Heart right ventricle (tissue), 16 donors: ENCODE data around the gene ARHGEF4. TPM values are rescaled to one million over a fixed set of nuclear protein-coding genes. Genes with fewer than 3 reads are reported as not detected.

Experiments used
- ATAC-seq, 8 donors: fragments of 200-7000 bp; cut with Tn5 transposase; one replicate each; pipeline ENCODE4 v1.9.1; 2020; ENCODE audit warnings: mild to moderate bottlenecking in 8 of 8, moderate library complexity in 8 of 8, moderate number of reproducible peaks in 1 of 8
- DNase-seq, 2 donors: peaks; one replicate each; pipeline ENCODE4 v3.0.0-alpha.2; 2020
- H3K27ac ChIP-seq, 10 donors: fragments of 200-600 bp; sonication (generic) in 2 of 10; one replicate each; pipeline versions ENCODE4 v1.5.0 to v1.8.0; 2020 to 2022; ENCODE audit warnings: mild to moderate bottlenecking in 3 of 10
- H3K27me3 ChIP-seq, 7 donors: fragments of 200-600 bp; one replicate each; pipeline ENCODE4 v1.8.0; 2021 to 2022; ENCODE audit warnings: mild to moderate bottlenecking in 2 of 7
- H3K36me3 ChIP-seq, 9 donors: fragments of 200-600 bp; sonication (generic) in 1 of 9; one replicate each; pipeline versions ENCODE4 v1.5.0 to v1.8.0; 2020 to 2022; ENCODE audit warnings: mild to moderate bottlenecking in 2 of 9
- H3K4me1 ChIP-seq, 9 donors: fragments of 200-600 bp; sonication (generic) in 1 of 9; one replicate each; pipeline versions ENCODE4 v1.5.0 to v1.8.0; 2020 to 2022; ENCODE audit warnings: mild to moderate bottlenecking in 4 of 9
- H3K4me3 ChIP-seq, 10 donors: fragments of 200-600 bp; sonication (generic) in 2 of 10; one replicate each; pipeline versions ENCODE4 v1.5.0 to v1.8.0; 2020 to 2022; ENCODE audit warnings: mild to moderate bottlenecking in 7 of 10, moderate library complexity in 2 of 10
- H3K9me3 ChIP-seq, 11 donors: fragments of 200-600 bp in 10 of 11; sonication (generic) in 2 of 11; one replicate each; pipeline versions ENCODE4 v1.5.0 to v1.8.0; 2013 to 2022; ENCODE audit warnings: mild to moderate bottlenecking in 2 of 11, control low read depth in 1 of 11, moderate library complexity in 1 of 11
- CTCF ChIP-seq, 9 donors: fragments of 200-600 bp; sonication (generic) in 2 of 9; IDR thresholded peaks; one replicate each; pipeline versions ENCODE4 v1.5.0 to v1.8.0; 2021 to 2022; ENCODE audit warnings: antibody characterized with exemption in 9 of 9, mild to moderate bottlenecking in 5 of 9, moderate library complexity in 1 of 9
- WGBS, 2 donors: extraction: QIAGEN DNeasy Blood & Tissue Kit; methylation state at CpG; one replicate each; pipeline ENCODE4 v1.1.7; 2013; ENCODE audit warnings: inconsistent platforms in 1 of 2; 5-methylcytosine and 5-hydroxymethylcytosine counted together
- intact Hi-C, 10 donors: fragments of 100-400 bp; cut with DNase I; formaldehyde crosslinking; loops; one replicate each; pipeline versions ENCODE4 v1.11.1 to v1.14.2; 2022
- polyA plus RNA-seq, 2 donors: library from polyadenylated mRNA; stranded (reverse); fragments of 200-250 nt; gene quantifications; one replicate each; pipeline ENCODE4 v1.2.3, GENCODE V29; 2013
- total RNA-seq, 10 donors: library from RNA; stranded (reverse); fragmentation: NEBNext Ultra II Directional in 3 of 10; extraction: Animal tissue kit (Norgen Biotek cat#: 25700) in 3 of 10; gene quantifications; one replicate each; pipeline versions ENCODE4 v1.2.1 to v1.2.4, GENCODE V29; 2021 to 2023
- donor health status: Arrhythmogenic right ventricular cardiomyopathy.
- donor health status: ischemic (EF 13 %, LVEDD 7.1; RV severe dilation, severe dysfunction).
- donor health status: healthy with polysubstance abuse.
- donor health status: DM: no; HTN: yes; CAD: no.
- donor health status: DM: no; HTN: no; CAD: no.
- donor health status: ischemic (EF 25% LVEDD 6.9; RV normal size, moderate dysfunction).
- donor health status: ischemic (EF 25% LVEDD 5.7; RV mildly dilated, moderate dysfunction).
- donor health status: healthy.
- donor health status: DM: yes; HTN: yes; CAD: no.
- donor health status: Ischemic cardiomyopathy.
- donor health status: ischemic (EF 35%, LVEDD 5.7; RV mildly dilated, moderate dysfunction).
- donor health status: nonischemic (EF 11% LVEDD 7.7; RV severe dilation, severe dysfunction).
- donor health status: DM: yes; HTN: yes; CAD: no.
- donor health status: PGD.
- donor health status: ischemic (EF 29% LVEDD 5.4; RV normal size, mild dysfunction).
- donor health status: nonischemic (EF 23%, LVEDD 6.1; RV moderate dilation, normal function).

ARHGEF4 gene
- total and polyA plus RNA-seq, 12 donors: 0.67 to 6.5 (median 3.4) TPM

GRCh38 chr2:131016826-131017741 lies 180.4 kb downstream of the ARHGEF4 start:
- H3K36me3 ChIP-seq: no peaks in the 10 kb centered on the region
- no peak for TF ChIP-seq CTCF (IDR thresholded peaks at IDR 0.05)
- intact Hi-C loops: no loop called here
- peaks cover 0 to 35% (median 9%) of the 10 kb centered on the region in 7 donors for H3K27me3 ChIP-seq
- H3K9me3 ChIP-seq: no peaks in the 10 kb centered on the region
- no peak for ATAC-seq
- WGBS, 2 donors: 42 to 43% methylated on average over 8 of the region's 8 CpGs
- no peaks in the 10 kb centered on the region for H3K4me1 ChIP-seq
- H3K27ac ChIP-seq: no peak overlapping the region
- no peak for DNase-seq
- H3K4me3 ChIP-seq: no peak overlapping the region

- peaks cover 0 to 33% (median 9%) of the 10 kb centered on the region in 7 donors for H3K27me3 ChIP-seq
- WGBS, 2 donors: 53 to 76% methylated on average over 1 of the region's 1 CpG
- H3K9me3 ChIP-seq: peaks cover 0 to 3% (median 0%) of the 10 kb centered on the region in 11 donors
- no peak for ATAC-seq
- TF ChIP-seq CTCF (IDR thresholded peaks at IDR 0.05): no peak
- no peaks in the 10 kb centered on the region for H3K4me1 ChIP-seq
- intact Hi-C loops: no loop called here
- no peak overlapping the region for H3K27ac ChIP-seq
- no peak for DNase-seq
- H3K4me3 ChIP-seq: no peak overlapping the region
- H3K36me3 ChIP-seq: no peaks in the 10 kb centered on the region
Observed at GRCh38 chr2:131022731-131023130, 186.0 kb downstream of the ARHGEF4 start.

- peaks cover 0 to 4% (median 0%) of the 10 kb centered on the region in 11 donors for H3K9me3 ChIP-seq
- no peaks in the 10 kb centered on the region for H3K36me3 ChIP-seq
- 86 to 95% methylated on average over 1 of the region's 1 CpG for WGBS, 2 donors
- DNase-seq: no peak
- H3K4me3 ChIP-seq: no peak overlapping the region
- no peaks in the 10 kb centered on the region for H3K4me1 ChIP-seq
- intact Hi-C loops: no loop called here
- no peak for ATAC-seq
- H3K27me3 ChIP-seq: peaks cover 0 to 33% (median 9%) of the 10 kb centered on the region in 7 donors
- TF ChIP-seq CTCF (IDR thresholded peaks at IDR 0.05): no peak
- no peak overlapping the region for H3K27ac ChIP-seq
Observed at GRCh38 chr2:131023758-131024157, 187.0 kb downstream of the ARHGEF4 start.

DNA sequence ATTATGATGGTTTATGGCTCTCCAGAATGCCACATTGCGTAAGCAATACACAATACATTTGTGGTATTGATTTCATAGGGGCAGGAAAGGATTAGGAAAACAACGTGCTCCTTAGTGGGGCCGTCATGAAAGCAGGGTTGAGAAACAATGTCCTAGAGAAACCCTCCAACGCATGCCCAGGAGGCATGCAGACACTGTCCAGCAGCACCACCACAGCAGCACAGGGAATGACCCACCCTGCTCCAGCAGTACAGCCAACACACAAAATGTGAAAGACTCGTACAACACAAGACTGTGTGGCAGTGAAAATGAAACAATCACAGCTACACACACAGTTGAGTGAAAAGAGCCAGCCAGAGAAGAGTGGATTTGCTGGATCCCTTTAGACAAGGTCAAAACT lies 190.2 kb downstream of the ARHGEF4 start:
- H3K4me1 ChIP-seq: no peaks in the 10 kb centered on the region
- ATAC-seq: no peak
- peaks cover 0 to 20% (median 9%) of the 10 kb centered on the region in 7 donors for H3K27me3 ChIP-seq
- 53 to 59% methylated on average over 5 of the region's 5 CpGs for WGBS, 2 donors
- H3K36me3 ChIP-seq: no peaks in the 10 kb centered on the region
- intact Hi-C loops: loop anchor here in 1 of 10 donors (5.0 kb wide), 1 partner anchor 145 kb away; no protein-coding TSS in a partner anchor
- no peak overlapping the region for H3K4me3 ChIP-seq
- no peak overlapping the region for H3K27ac ChIP-seq
- DNase-seq: no peak
- H3K9me3 ChIP-seq: peaks cover 0 to 4% (median 0%) of the 10 kb centered on the region in 11 donors
- TF ChIP-seq CTCF (IDR thresholded peaks at IDR 0.05): no peak
